Caco-2 (cell line): Measurements from ENCODE around the gene PLCB1. TPM values are rescaled to one million over a fixed set of nuclear protein-coding genes. Genes with fewer than 3 reads are reported as not detected.

Experiments used
- BruUV-seq: library from RNA; stranded (reverse); fragments of 400-500 nt; replicated peaks from 2 replicates; lab custom pipeline; 2021; lab: Mats Ljungman, UMichigan
- CTCF ChIA-PET: fragments of 300-600 bp; sonication (Branson Sonifier 250); formaldehyde crosslinking; loops from one replicate; lab custom pipeline; 2022; ENCODE audit warnings: antibody characterized with exemption; lab: Charles Lee
- POLR2A ChIA-PET: fragments of 300-600 bp; sonication (Branson Sonifier 250); formaldehyde crosslinking; loops from one replicate; lab custom pipeline; 2022; ENCODE audit warnings: antibody characterized with exemption; lab: Charles Lee
- DNase-seq, 2 experiments: peaks; one replicate each; pipeline versions ENCODE4 v3.0.0 to v3.0.0-alpha.2; 2020 to 2022
- H3K27me3 ChIP-seq: replicated peaks from 2 replicates; pipeline ENCODE4 v1.6.0; 2011; ENCODE audit warnings: low read length; ENCODE audit not compliant: control insufficient read depth, insufficient read depth
- H3K36me3 ChIP-seq: 2 replicates; pipeline ENCODE4 v1.5.1; 2011; ENCODE audit warnings: low read length; ENCODE audit not compliant: control insufficient read depth, insufficient read depth
- H3K4me1 ChIP-seq: fragments of 250-450 bp; sonication (Bioruptor Pico); 2 replicates; pipeline ENCODE4 v1.5.1; 2020; ENCODE audit warnings: mild to moderate bottlenecking
- H3K4me3 ChIP-seq: 2 replicates; pipeline ENCODE4 v1.5.1; 2011; ENCODE audit warnings: low read depth, mild to moderate bottlenecking, control low read depth, low read length
- H3K9me3 ChIP-seq: fragments of 250-450 bp; sonication (Bioruptor Pico); 2 replicates; pipeline ENCODE4 v1.5.1; 2020; ENCODE audit warnings: mild to moderate bottlenecking, moderate library complexity
- H3K27ac Mint-ChIP-seq: one replicate; pipeline ENCODE4 v1.8.0; 2022; ENCODE audit warnings: mixed read lengths; ENCODE audit not compliant: unreplicated experiment
- H3K27me3 Mint-ChIP-seq: one replicate; pipeline ENCODE4 v1.8.0; 2022; ENCODE audit warnings: mixed read lengths; ENCODE audit not compliant: insufficient read depth, unreplicated experiment
- H3K36me3 Mint-ChIP-seq: one replicate; pipeline ENCODE4 v1.8.0; 2022; ENCODE audit warnings: mild to moderate bottlenecking, mixed read lengths; ENCODE audit not compliant: insufficient read depth, unreplicated experiment
- H3K4me1 Mint-ChIP-seq: one replicate; pipeline ENCODE4 v1.8.0; 2022; ENCODE audit warnings: low read depth, mixed read lengths; ENCODE audit not compliant: unreplicated experiment
- H3K4me3 Mint-ChIP-seq: one replicate; pipeline ENCODE4 v1.8.0; 2022; ENCODE audit warnings: mild to moderate bottlenecking, moderate library complexity, mixed read lengths; ENCODE audit not compliant: unreplicated experiment
- H3K9me3 Mint-ChIP-seq: one replicate; pipeline ENCODE4 v1.8.0; 2022; ENCODE audit warnings: mixed read lengths; ENCODE audit not compliant: unreplicated experiment
- intact Hi-C: fragments of 100-400 bp; cut with micrococcal nuclease; formaldehyde crosslinking; loops from one replicate; pipeline ENCODE4 v1.10.0; 2022; ENCODE audit not compliant: unreplicated experiment
- total RNA-seq: library from RNA; stranded (reverse); gene quantifications from 2 replicates; pipeline ENCODE4 v1.2.3, GENCODE V29; 2022
- TF ChIP-seq, protein P1 (sequence below), 2 experiments: fragments of 200-600 bp in 1 of 2; IDR thresholded peaks; 1 replicate in 1 of 2; 2 replicates in 1 of 2; pipeline versions ENCODE4 v1.5.1 to v1.8.0; 2011 to 2022; ENCODE audit warnings: antibody characterized with exemption in 1 of 2, control low read depth in 1 of 2, inconsistent platforms in 1 of 2, low read depth in 1 of 2, low read length in 1 of 2, mild to moderate bottlenecking in 1 of 2, moderate library complexity in 1 of 2; ENCODE audit not compliant: insufficient read depth in 1 of 2, severe bottlenecking in 1 of 2, unreplicated experiment in 1 of 2

Gene PLCB1
- total RNA-seq, 1 experiment from 2014 or later: 105 TPM

DNA sequence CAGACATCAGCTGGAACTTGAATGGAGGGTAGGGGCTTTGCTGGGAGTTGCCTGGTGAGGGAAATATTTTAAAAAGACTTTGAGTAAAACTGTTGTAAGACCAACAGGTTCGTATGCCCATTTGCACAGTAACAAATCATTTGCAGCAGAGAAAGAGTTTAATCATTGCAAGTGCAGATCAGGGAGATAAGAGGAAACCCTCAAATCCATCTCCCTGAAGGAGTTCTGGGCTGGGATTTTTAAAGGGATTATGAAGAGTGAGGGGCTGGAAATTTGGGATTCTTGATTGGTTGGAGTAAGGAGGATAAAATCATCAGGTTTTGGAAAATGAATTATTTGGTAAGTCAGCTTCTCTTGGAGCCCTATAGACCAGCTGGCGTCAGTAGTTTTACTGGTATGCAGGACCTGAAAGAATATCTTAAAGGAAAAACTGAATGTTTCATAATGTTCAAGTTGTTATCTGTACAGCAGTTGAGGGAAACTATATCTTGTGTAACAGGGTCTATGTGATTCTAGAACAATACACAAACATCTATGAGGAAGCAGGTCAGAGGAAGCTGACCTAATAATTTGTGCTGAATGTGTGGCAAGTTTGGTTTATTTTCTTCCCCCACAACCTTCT, 295.5 kb downstream of the PLCB1 start:
- TF ChIP-seq, protein P1, sequence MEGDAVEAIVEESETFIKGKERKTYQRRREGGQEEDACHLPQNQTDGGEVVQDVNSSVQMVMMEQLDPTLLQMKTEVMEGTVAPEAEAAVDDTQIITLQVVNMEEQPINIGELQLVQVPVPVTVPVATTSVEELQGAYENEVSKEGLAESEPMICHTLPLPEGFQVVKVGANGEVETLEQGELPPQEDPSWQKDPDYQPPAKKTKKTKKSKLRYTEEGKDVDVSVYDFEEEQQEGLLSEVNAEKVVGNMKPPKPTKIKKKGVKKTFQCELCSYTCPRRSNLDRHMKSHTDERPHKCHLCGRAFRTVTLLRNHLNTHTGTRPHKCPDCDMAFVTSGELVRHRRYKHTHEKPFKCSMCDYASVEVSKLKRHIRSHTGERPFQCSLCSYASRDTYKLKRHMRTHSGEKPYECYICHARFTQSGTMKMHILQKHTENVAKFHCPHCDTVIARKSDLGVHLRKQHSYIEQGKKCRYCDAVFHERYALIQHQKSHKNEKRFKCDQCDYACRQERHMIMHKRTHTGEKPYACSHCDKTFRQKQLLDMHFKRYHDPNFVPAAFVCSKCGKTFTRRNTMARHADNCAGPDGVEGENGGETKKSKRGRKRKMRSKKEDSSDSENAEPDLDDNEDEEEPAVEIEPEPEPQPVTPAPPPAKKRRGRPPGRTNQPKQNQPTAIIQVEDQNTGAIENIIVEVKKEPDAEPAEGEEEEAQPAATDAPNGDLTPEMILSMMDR (IDR thresholded peaks at IDR 0.05; ENCODE audit: insufficient read depth in 1 of 2, low read depth in 1 of 2, low read length in 1 of 2, severe bottlenecking in 1 of 2, unreplicated experiment in 1 of 2): no peak
- ChIA-PET POLR2A (no interaction called here), CTCF (interaction anchor here (0.6 kb wide), 1 partner anchor 491 kb away, joined by 6 read pairs; no protein-coding TSS in a partner anchor)
- no peak for DNase-seq
- Histone ChIP-seq H3K27me3 (no peaks in the 10 kb centered on the region), H3K4me1 (peaks cover 13% of the 10 kb centered on the region), H3K9me3 (no peaks in the 10 kb centered on the region), H3K4me3 (no peak overlapping the region), H3K36me3 (no peaks in the 10 kb centered on the region)
- H3K36me3 Mint-ChIP-seq: peaks cover 6% of the 10 kb centered on the region
- no TSS peak for BruUV-seq
- intact Hi-C loops: no loop called here
- H3K4me1 Mint-ChIP-seq: peaks cover 17% of the 10 kb centered on the region
- H3K27ac Mint-ChIP-seq: no peak overlapping the region
- H3K9me3 Mint-ChIP-seq: peaks cover 11% of the 10 kb centered on the region
- no peaks in the 10 kb centered on the region for H3K27me3 Mint-ChIP-seq
- H3K4me3 Mint-ChIP-seq: no peak overlapping the region

DNA sequence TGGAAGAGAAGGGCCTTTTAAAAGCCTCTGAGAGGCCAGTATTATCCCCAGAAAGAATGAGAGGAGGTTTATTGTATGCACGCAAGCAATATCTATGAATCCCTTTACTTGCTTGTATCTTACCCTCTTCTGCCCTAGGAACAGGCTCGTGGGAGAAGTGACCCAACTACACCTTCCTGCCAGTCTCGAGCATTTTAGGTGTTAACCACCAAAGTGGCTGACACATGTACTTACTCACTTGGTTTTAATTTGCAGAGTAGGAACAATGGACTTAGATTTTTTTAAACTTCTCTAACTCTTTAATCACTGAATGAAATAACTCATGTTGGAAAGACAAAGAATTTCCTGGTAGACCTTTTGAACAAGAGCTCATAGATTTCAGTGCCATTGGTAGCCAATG, 296.9 kb downstream of the PLCB1 start:
- TF ChIP-seq, protein P1 (IDR thresholded peaks at IDR 0.05; ENCODE audit: insufficient read depth in 1 of 2, low read depth in 1 of 2, low read length in 1 of 2, severe bottlenecking in 1 of 2, unreplicated experiment in 1 of 2): no peak
- Histone ChIP-seq H3K36me3 (no peaks in the 10 kb centered on the region), H3K9me3 (no peaks in the 10 kb centered on the region), H3K27me3 (no peaks in the 10 kb centered on the region), H3K4me1 (peaks cover 12% of the 10 kb centered on the region), H3K4me3 (no peak overlapping the region)
- Mint-ChIP-seq H3K36me3 (peaks cover 3% of the 10 kb centered on the region), H3K9me3 (peaks cover 10% of the 10 kb centered on the region), H3K27me3 (no peaks in the 10 kb centered on the region), H3K27ac (no peak overlapping the region), H3K4me1 (peaks cover 15% of the 10 kb centered on the region), H3K4me3 (no peak overlapping the region)
- intact Hi-C loops: no loop called here
- POLR2A ChIA-PET: no interaction called here
- CTCF ChIA-PET: no interaction called here
- BruUV-seq: no TSS peak
- DNase-seq: no peak

DNA sequence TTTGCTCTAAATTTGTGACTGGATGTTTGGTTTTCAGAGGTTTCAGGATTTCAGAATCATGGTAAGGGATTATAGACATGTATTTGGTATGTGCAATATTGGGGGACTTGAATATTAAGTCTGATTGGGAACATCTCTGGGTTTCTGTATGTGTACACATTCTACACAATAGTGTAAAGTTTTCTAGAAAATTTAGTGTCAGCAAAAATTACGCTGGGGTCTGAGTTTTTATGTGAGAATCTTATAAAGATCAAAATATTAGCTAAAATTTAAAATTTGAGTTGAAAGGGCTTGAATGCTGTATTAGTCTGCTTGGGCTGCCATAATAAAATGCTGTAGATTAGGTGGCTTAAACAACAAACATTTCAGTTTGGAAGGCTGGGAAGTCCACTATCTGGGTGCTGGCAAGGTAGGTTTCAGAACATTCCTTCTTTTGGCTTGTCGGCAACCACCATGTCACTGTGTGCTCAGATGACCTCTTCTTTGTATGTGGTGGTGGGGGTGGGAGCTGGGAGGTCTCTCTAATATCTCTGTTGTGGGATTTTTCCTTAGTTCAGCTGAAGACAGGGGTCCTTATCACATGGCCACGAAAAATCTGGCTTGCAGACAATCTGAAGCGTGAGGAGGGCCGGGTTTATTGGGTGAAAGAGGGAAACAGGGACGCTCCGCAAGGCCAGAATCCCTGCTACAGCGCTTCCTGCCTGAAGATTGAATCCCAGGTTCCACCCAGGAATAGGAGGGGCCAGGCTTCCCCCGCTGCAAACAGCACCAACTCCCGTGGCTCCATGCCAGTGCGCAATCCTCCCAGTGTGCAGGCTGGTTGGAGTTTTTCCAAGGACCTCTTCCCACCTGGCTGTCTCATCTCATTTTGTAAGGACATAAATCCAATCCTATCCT, 299.7 kb downstream of the PLCB1 start:
- Histone ChIP-seq H3K4me3 (no peak overlapping the region), H3K36me3 (no peaks in the 10 kb centered on the region), H3K9me3 (no peaks in the 10 kb centered on the region), H3K4me1 (no peaks in the 10 kb centered on the region), H3K27me3 (no peaks in the 10 kb centered on the region)
- H3K27ac Mint-ChIP-seq: no peak overlapping the region
- peaks cover 6% of the 10 kb centered on the region for H3K4me1 Mint-ChIP-seq
- CTCF ChIA-PET: no interaction called here
- BruUV-seq: no TSS peak
- TF ChIP-seq, protein P1 (IDR thresholded peaks at IDR 0.05; ENCODE audit: insufficient read depth in 1 of 2, low read depth in 1 of 2, low read length in 1 of 2, severe bottlenecking in 1 of 2, unreplicated experiment in 1 of 2): no peak
- H3K36me3 Mint-ChIP-seq: no peaks in the 10 kb centered on the region
- intact Hi-C loops: no loop called here
- DNase-seq: no peak
- H3K27me3 Mint-ChIP-seq: no peaks in the 10 kb centered on the region
- no peak overlapping the region for H3K4me3 Mint-ChIP-seq
- no peaks in the 10 kb centered on the region for H3K9me3 Mint-ChIP-seq
- POLR2A ChIA-PET: no interaction called here
